RPMI7951 (cell line): ENCODE measurements around the gene GZF1. TPM values are rescaled to one million over a fixed set of nuclear protein-coding genes. Genes with fewer than 3 reads are reported as not detected.

Experiments
- DNase-seq: peaks from one replicate; pipeline ENCODE4 v3.0.0-alpha.2; 2012; ENCODE audit warnings: low read depth
- total RNA-seq: library from RNA; depleted of rRNA; stranded (reverse); fragments of >200 nt; shearing (Covaris generic); gene quantifications from 2 replicates; pipeline ENCODE4 v1.2.3, GENCODE V29; 2014; rRNA removed

Gene GZF1
- 16.2 and 22.2 TPM in 2 replicates for total RNA-seq

GRCh38 chr20:23361476-23362391, at the start of gene GZF1:
Gene GZF1 (plus strand): TSS chr20:23362182. CDS start chr20:23364384, 2,202 bp downstream.
- peak; percentile 99 for DNase-seq

GRCh38 chr20:23313271-23313670, 48.7 kb upstream of the GZF1 start:
- DNase-seq: no peak

GRCh38 chr20:23314699-23315098, 47.3 kb upstream of the GZF1 start:
- DNase-seq: no peak

- DNase-seq: no peak
Observed at GRCh38 chr20:23315099-23315498, 46.9 kb upstream of the GZF1 start.

GRCh38 chr20:23316626-23317025, 45.4 kb upstream of the GZF1 start:
- DNase-seq: no peak

GRCh38 chr20:23317081-23317480, 44.9 kb upstream of the GZF1 start:
- DNase-seq: no peak

- DNase-seq: no peak
Observed at GRCh38 chr20:23318347-23318746, 43.6 kb upstream of the GZF1 start.

- peak; percentile 56 for DNase-seq
Observed at GRCh38 chr20:23320317-23320716, 41.7 kb upstream of the GZF1 start.

GRCh38 chr20:23325107-23325506, 36.9 kb upstream of the GZF1 start:
- DNase-seq: no peak

GRCh38 chr20:23326774-23327173, 35.2 kb upstream of the GZF1 start:
- no peak for DNase-seq

- DNase-seq: no peak
Observed at GRCh38 chr20:23327617-23328333, 34.2 kb upstream of the GZF1 start.

- DNase-seq: peak; percentile 82
Observed at GRCh38 chr20:23331450-23332350, 30.3 kb upstream of the GZF1 start.

GRCh38 chr20:23332467-23332866, 29.5 kb upstream of the GZF1 start:
- DNase-seq: no peak

GRCh38 chr20:23334111-23334510, 27.9 kb upstream of the GZF1 start:
- DNase-seq: no peak

- peak; percentile 84 for DNase-seq
Observed at GRCh38 chr20:23335521-23335920, 26.5 kb upstream of the GZF1 start.

GRCh38 chr20:23336476-23336875, 25.5 kb upstream of the GZF1 start:
- DNase-seq: no peak

GRCh38 chr20:23337312-23337711, 24.7 kb upstream of the GZF1 start:
- no peak for DNase-seq

- DNase-seq: no peak
Observed at GRCh38 chr20:23339986-23340385, 22.0 kb upstream of the GZF1 start.

- peak; percentile 74 for DNase-seq
Observed at GRCh38 chr20:23340524-23340923, 21.5 kb upstream of the GZF1 start.

GRCh38 chr20:23341073-23341472, 20.9 kb upstream of the GZF1 start:
- DNase-seq: no peak

GRCh38 chr20:23343590-23343989, 18.4 kb upstream of the GZF1 start:
- DNase-seq: no peak

GRCh38 chr20:23344336-23344735, 17.6 kb upstream of the GZF1 start:
- no peak for DNase-seq
